ENCODE measurements around the gene PIAS1. TPM values are rescaled to one million over a fixed set of nuclear protein-coding genes. Genes with fewer than 3 reads are reported as not detected.

PIAS1 gene
- total and polyA plus RNA-seq, 2 donors (not counting 1 experiment from before 2014, with no cell fraction given), result 28.8 to 87.3 TPM

DNA sequence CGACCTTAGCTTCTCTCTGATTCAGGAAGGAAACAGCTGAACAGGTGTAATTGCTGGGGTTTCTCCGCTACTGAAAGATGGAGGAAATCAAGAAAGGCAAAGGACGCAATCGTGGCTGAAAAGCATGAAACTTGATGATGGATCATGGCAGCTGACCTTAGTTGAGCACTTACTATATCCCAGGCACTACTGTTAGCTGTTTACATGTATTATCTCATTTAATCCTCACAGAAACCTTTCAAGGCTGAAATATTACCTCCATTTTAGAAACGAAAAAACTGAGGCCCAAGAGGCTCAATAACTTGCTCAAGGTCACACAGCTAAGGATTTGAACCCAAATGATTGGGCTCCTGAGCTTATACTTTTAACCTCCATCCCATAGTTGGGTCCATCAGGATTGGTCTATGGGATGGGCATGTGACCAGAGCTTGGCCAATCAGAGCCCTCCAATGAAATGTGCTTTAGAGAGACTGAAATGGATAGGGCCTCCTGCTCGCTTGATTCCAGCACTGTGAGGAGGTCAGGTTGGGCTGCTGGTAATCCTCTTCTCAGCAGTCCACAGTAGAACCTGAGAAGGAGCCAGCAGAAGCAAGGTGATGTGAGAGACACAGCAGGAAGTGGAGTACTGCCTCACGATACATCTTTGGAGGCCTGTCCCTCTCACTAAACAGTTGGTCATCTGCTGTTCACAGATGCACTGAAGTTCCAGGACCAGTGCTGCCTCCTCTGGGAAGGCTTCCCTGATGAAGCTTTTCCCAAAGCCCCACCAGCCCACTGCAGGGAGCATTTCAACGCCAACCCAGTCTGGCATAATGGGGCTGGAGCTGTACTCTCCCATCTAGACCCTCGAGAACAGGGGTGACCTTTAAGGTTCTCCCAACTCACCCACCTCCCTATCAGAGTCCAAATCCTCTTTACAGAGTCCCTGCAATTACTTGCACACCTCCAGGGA is 165.0 kb downstream of the PIAS1 start:
- no peak overlapping the region for H2AFZ ChIP-seq (ENCODE audit: insufficient read depth, low read depth, low read length, poor library complexity, severe bottlenecking)
- 98% methylated on average over 6 of the region's 9 CpGs for WGBS (ENCODE audit: insufficient coverage)
- H3K27me3 Mint-ChIP-seq, result no peaks in the 10 kb centered on the region
- peaks cover 0 to 12% of the 10 kb centered on the region in 2 experiments for H3K36me3 ChIP-seq (replicated peaks in 1 of 2; ENCODE audit: control extremely low read depth in 1 of 2, control insufficient read depth in 1 of 2, extremely low read depth in 1 of 2, insufficient read depth in 2 of 2, low read length in 1 of 2)
- no peak overlapping the region for H3K9ac ChIP-seq (ENCODE audit: low read length)
- intact Hi-C loops (cut with micrococcal nuclease), result no loop called here
- H3K27ac Mint-ChIP-seq, result no peak overlapping the region
- no peaks in the 10 kb centered on the region for H3K4me1 Mint-ChIP-seq
- no peaks in the 10 kb centered on the region for H3K9me3 Mint-ChIP-seq (ENCODE audit: insufficient read depth)
- no peak overlapping the region for H3K4me2 ChIP-seq (replicated peaks; ENCODE audit: low read depth, low read length, poor library complexity, severe bottlenecking)
- H3K9me3 ChIP-seq (ENCODE audit: control extremely low read depth in 1 of 3, control insufficient read depth in 2 of 3, insufficient read depth in 1 of 3, low read length in 2 of 3), result no peaks in the 10 kb centered on the region
- DNase-seq (no peak), ATAC-seq (ENCODE audit: low read depth) (no peak)
- TF ChIP-seq, protein P1, sequence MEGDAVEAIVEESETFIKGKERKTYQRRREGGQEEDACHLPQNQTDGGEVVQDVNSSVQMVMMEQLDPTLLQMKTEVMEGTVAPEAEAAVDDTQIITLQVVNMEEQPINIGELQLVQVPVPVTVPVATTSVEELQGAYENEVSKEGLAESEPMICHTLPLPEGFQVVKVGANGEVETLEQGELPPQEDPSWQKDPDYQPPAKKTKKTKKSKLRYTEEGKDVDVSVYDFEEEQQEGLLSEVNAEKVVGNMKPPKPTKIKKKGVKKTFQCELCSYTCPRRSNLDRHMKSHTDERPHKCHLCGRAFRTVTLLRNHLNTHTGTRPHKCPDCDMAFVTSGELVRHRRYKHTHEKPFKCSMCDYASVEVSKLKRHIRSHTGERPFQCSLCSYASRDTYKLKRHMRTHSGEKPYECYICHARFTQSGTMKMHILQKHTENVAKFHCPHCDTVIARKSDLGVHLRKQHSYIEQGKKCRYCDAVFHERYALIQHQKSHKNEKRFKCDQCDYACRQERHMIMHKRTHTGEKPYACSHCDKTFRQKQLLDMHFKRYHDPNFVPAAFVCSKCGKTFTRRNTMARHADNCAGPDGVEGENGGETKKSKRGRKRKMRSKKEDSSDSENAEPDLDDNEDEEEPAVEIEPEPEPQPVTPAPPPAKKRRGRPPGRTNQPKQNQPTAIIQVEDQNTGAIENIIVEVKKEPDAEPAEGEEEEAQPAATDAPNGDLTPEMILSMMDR (IDR thresholded peaks at IDR 0.05), result no peak
- TF ChIP-seq EZH2 (IDR thresholded peaks at IDR 0.05; ENCODE audit: borderline replicate concordance, insufficient read depth, low read depth, low read length, poor library complexity, severe bottlenecking), result no peak
- POLR2A ChIA-PET, result no interaction called here
- H3K27ac ChIP-seq (ENCODE audit: low read length in 2 of 2), result no peak overlapping the region
- H3K4me3 ChIP-seq (ENCODE audit: control extremely low read depth in 1 of 5, extremely low read depth in 1 of 5, insufficient read depth in 1 of 5, low read depth in 2 of 5, low read length in 4 of 5), result no peak overlapping the region
- CTCF ChIA-PET, result interaction anchor here (0.6 to 1.1 kb wide), 2 partner anchors 8 to 24 kb away, joined by 3 to 4 read pairs; no protein-coding TSS in a partner anchor
- H3K79me2 ChIP-seq (ENCODE audit: control insufficient read depth, insufficient read depth, low read length), result peaks cover 16% of the 10 kb centered on the region
- no peaks in the 10 kb centered on the region for H3K27me3 ChIP-seq (replicated peaks in 1 of 4; ENCODE audit: control extremely low read depth in 1 of 4, control insufficient read depth in 3 of 4, insufficient read depth in 4 of 4, low read length in 3 of 4)
- no peaks in the 10 kb centered on the region for H3K4me1 ChIP-seq (ENCODE audit: control insufficient read depth in 2 of 2, insufficient read depth in 2 of 2, low read length in 2 of 2)
- peaks cover 18% of the 10 kb centered on the region for H4K20me1 ChIP-seq (ENCODE audit: control insufficient read depth, insufficient read depth, low read length, poor library complexity, severe bottlenecking)
- H3K4me3 Mint-ChIP-seq, result no peak overlapping the region

- no peak overlapping the region for H3K9ac ChIP-seq (ENCODE audit: low read length)
- no peak overlapping the region for H3K27ac Mint-ChIP-seq
- no peaks in the 10 kb centered on the region for H3K27me3 ChIP-seq (replicated peaks in 1 of 4; ENCODE audit: control extremely low read depth in 1 of 4, control insufficient read depth in 3 of 4, insufficient read depth in 4 of 4, low read length in 3 of 4)
- peaks cover 9% of the 10 kb centered on the region for H3K4me1 Mint-ChIP-seq
- peaks cover 25% of the 10 kb centered on the region for H3K79me2 ChIP-seq (ENCODE audit: control insufficient read depth, insufficient read depth, low read length)
- peaks cover 25% of the 10 kb centered on the region for H4K20me1 ChIP-seq (ENCODE audit: control insufficient read depth, insufficient read depth, low read length, poor library complexity, severe bottlenecking)
- ATAC-seq (ENCODE audit: low read depth), result no peak
- H3K36me3 ChIP-seq (replicated peaks in 1 of 2; ENCODE audit: control extremely low read depth in 1 of 2, control insufficient read depth in 1 of 2, extremely low read depth in 1 of 2, insufficient read depth in 2 of 2, low read length in 1 of 2), result peaks cover 0 to 12% of the 10 kb centered on the region in 2 experiments
- peaks cover 10 to 11% of the 10 kb centered on the region in 2 donors for H3K4me1 ChIP-seq (ENCODE audit: control insufficient read depth in 2 of 2, insufficient read depth in 2 of 2, low read length in 2 of 2)
- CTCF ChIA-PET, result no interaction called here
- H3K4me2 ChIP-seq (replicated peaks; ENCODE audit: low read depth, low read length, poor library complexity, severe bottlenecking), result no peak overlapping the region
- intact Hi-C loops (cut with micrococcal nuclease), result no loop called here
- H3K27ac ChIP-seq (ENCODE audit: low read length in 2 of 2), result no peak overlapping the region
- H3K27me3 Mint-ChIP-seq, result no peaks in the 10 kb centered on the region
- no peak for DNase-seq
- H3K9me3 Mint-ChIP-seq (ENCODE audit: insufficient read depth), result no peaks in the 10 kb centered on the region
- 83% methylated on average over 1 of the region's 2 CpGs for WGBS (ENCODE audit: insufficient coverage)
- no peak overlapping the region for H3K4me3 ChIP-seq (ENCODE audit: control extremely low read depth in 1 of 5, extremely low read depth in 1 of 5, insufficient read depth in 1 of 5, low read depth in 2 of 5, low read length in 4 of 5)
- no peak overlapping the region for H2AFZ ChIP-seq (ENCODE audit: insufficient read depth, low read depth, low read length, poor library complexity, severe bottlenecking)
- POLR2A ChIA-PET, result no interaction called here
- no peaks in the 10 kb centered on the region for H3K9me3 ChIP-seq (ENCODE audit: control extremely low read depth in 1 of 3, control insufficient read depth in 2 of 3, insufficient read depth in 1 of 3, low read length in 2 of 3)
- no peak overlapping the region for H3K4me3 Mint-ChIP-seq
- no peak for TF ChIP-seq EZH2 (IDR thresholded peaks at IDR 0.05; ENCODE audit: borderline replicate concordance, insufficient read depth, low read depth, low read length, poor library complexity, severe bottlenecking)
- TF ChIP-seq, protein P1 (IDR thresholded peaks at IDR 0.05), result no peak
Observed at GRCh38 chr15:68220489-68220888, 166.4 kb downstream of the PIAS1 start.
